SH-SY5Y (cell line): Measurements from ENCODE around the gene DIP2C.

Source experiments
- GATA2 ChIP-seq: IDR thresholded peaks from 2 replicates; pipeline ENCODE4 v1.6.1; 2011; ENCODE audit warnings: mild to moderate bottlenecking, low read depth, low read length
- GATA3 ChIP-seq: IDR thresholded peaks from 2 replicates; pipeline ENCODE4 v1.6.1; 2011; ENCODE audit warnings: low read depth, mild to moderate bottlenecking, low read length, moderate library complexity

- TF ChIP-seq GATA2 (no peak), GATA3 (no peak)
Observed at GRCh38 chr10:646118-646524, 43.3 kb downstream of the DIP2C start.
